Muscle of leg (tissue), 11 donors: ENCODE results near the gene SLC2A5. TPM values are rescaled to one million over a fixed set of nuclear protein-coding genes. Genes with fewer than 3 reads are reported as not detected.
A peak's percentile ranks its signal among the peaks of the same experiment; 100 is the strongest.

Experiments
- DNase-seq: peaks from one replicate; pipeline ENCODE4 v3.0.0; 2013
- H3K27ac ChIP-seq: one replicate; pipeline ENCODE4 v1.5.1; 2013; ENCODE audit warnings: mild to moderate bottlenecking, low read length, control low read depth
- H3K27me3 ChIP-seq: one replicate; pipeline ENCODE4 v1.6.1; 2013; ENCODE audit warnings: low read length; ENCODE audit not compliant: control insufficient read depth, insufficient read depth
- H3K36me3 ChIP-seq: one replicate; pipeline ENCODE4 v1.6.1; 2013; ENCODE audit warnings: low read length; ENCODE audit not compliant: control insufficient read depth, insufficient read depth
- H3K4me1 ChIP-seq: one replicate; pipeline ENCODE4 v1.6.1; 2013; ENCODE audit warnings: low read length; ENCODE audit not compliant: control insufficient read depth, insufficient read depth
- H3K4me3 ChIP-seq: one replicate; pipeline ENCODE4 v1.5.1; 2013; ENCODE audit warnings: low read length, control low read depth
- H3K9me3 ChIP-seq: replicated peaks from 2 replicates; pipeline ENCODE4 v1.6.1; 2013; ENCODE audit warnings: low read depth, low read length; ENCODE audit not compliant: control insufficient read depth
- WGBS: methylation state at CpG from one replicate; pipeline ENCODE4 v1.1.5; 2013; ENCODE audit warnings: missing lambda C conversion rate; ENCODE audit not compliant: insufficient coverage; 5-methylcytosine and 5-hydroxymethylcytosine counted together
- polyA plus RNA-seq, 8 donors: library from polyadenylated mRNA; unstranded; fragments of 120-200 nt; gene quantifications; one replicate each; pipeline versions ENCODE4 v1.2.1 to v1.2.3, GENCODE V29; 2013; ENCODE audit warnings: inconsistent platforms in 1 of 8, low replicate concordance in 1 of 8; ENCODE audit not compliant: insufficient read length in 8 of 8, insufficient read depth in 1 of 8
- total RNA-seq: library from RNA; stranded (reverse); fragments of 120-200 nt; gene quantifications from one replicate; pipeline ENCODE4 v1.2.4, GENCODE V29; 2013

The SLC2A5 gene
- total and polyA plus RNA-seq, 9 donors = 3.4 to 16.9 (median 7.9) TPM

DNA sequence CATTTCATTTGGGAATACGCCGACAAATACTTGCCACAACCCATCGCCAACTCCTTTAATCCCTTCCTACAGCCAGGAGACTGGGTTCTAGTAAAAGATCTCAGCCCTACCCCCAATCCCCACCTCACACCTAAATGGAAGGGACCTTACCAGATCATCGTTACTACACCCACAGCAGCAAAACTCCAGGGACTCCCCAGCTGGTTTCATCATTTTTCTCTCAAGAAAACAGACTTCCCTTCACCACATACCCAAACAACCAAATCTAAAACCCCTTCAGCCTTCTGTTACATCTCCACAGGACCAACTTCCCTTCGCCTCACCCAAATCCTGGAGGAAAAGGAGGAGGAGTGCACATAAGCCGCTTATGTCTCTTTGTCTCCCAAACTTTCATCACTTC is 23.7 kb upstream of the SLC2A5 start:
- no peaks in the 10 kb centered on the region for H3K36me3 ChIP-seq
- H3K4me1 ChIP-seq = no peaks in the 10 kb centered on the region
- DNase-seq = no peak
- peaks cover 7% of the 10 kb centered on the region for H3K27me3 ChIP-seq
- no peak overlapping the region for H3K4me3 ChIP-seq
- H3K27ac ChIP-seq = no peak overlapping the region
- WGBS = 85% methylated on average over 5 of the region's 6 CpGs
- H3K9me3 ChIP-seq = peaks cover 7% of the 10 kb centered on the region

DNA sequence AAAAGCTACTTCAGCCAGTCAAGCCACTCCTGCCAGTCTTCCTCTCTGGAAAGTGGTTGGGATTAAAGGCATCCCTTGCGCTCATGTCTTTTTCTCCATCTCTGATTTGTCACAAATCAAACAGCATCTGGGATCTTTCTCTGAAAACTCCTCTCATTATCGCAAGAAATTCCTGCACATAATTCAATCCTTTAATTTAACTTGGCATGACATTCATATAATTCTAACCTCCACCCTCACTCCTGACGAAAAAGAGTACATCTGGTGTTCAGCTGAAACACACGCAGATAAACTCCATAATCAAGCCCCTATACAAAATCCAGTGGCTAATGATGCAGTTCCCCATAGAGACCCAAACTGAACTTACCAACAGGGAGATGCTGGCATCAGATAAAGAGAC is 19.4 kb upstream of the SLC2A5 start:
- no peak for DNase-seq
- Histone ChIP-seq H3K27me3 (peaks cover 8% of the 10 kb centered on the region), H3K4me1 (no peaks in the 10 kb centered on the region), H3K4me3 (no peak overlapping the region), H3K9me3 (no peaks in the 10 kb centered on the region), H3K27ac (no peak overlapping the region), H3K36me3 (no peaks in the 10 kb centered on the region)
- 65% methylated on average over 4 of the region's 4 CpGs for WGBS

GRCh38 chr1:9087411-9088125 is 18.1 kb upstream of the SLC2A5 start:
- DNase-seq = no peak
- WGBS = 82% methylated on average over 8 of the region's 12 CpGs
- no peak overlapping the region for H3K4me3 ChIP-seq
- peaks cover 8% of the 10 kb centered on the region for H3K27me3 ChIP-seq
- no peaks in the 10 kb centered on the region for H3K9me3 ChIP-seq
- no peaks in the 10 kb centered on the region for H3K36me3 ChIP-seq
- peaks cover 4% of the 10 kb centered on the region for H3K4me1 ChIP-seq
- H3K27ac ChIP-seq = no peak overlapping the region

DNA sequence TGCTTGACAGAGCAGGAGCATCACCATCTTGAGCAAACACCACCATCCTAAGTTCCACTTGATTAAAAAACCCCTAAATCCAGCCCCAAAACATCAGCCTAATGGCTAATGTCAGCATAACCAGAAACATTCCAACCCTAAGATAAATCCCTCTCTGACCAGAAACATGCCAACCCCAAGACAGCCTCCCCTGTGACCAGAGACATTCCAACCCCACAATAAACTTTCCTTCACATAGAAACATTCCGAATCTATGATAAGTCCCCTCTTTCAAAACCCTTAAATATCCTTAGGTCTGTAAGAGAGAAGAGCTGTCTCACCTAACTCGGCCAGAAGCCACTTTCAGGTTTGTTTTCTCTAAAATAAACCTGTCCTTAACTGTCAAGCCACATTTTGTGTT is 17.4 kb upstream of the SLC2A5 start:
- Histone ChIP-seq H3K36me3 (no peaks in the 10 kb centered on the region), H3K27me3 (peaks cover 8% of the 10 kb centered on the region), H3K27ac (no peak overlapping the region), H3K4me1 (peaks cover 6% of the 10 kb centered on the region), H3K9me3 (no peaks in the 10 kb centered on the region), H3K4me3 (no peak overlapping the region)
- no peak for DNase-seq
- 69% methylated on average over 2 of the region's 2 CpGs for WGBS

DNA sequence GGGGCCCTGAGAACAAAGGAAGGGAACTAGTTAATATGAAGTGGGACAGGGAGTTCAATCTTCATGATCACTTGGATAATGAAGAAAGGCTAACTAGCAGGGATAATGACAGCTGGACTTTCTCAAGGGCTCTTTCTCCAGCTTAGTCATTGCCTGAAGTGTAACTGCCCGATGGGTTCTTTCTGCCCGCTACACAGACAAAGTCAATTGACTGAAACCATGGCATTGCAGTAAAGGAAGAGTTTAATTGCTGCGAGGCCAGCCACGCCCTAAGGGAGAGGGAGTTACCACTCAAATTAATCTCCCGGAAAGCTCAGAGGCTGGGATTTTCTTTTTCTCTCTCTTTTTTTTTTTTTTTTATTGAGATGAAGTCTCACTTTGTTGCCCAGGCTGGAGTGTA is 16.6 kb upstream of the SLC2A5 start:
- Histone ChIP-seq H3K9me3 (no peaks in the 10 kb centered on the region), H3K27me3 (peaks cover 5% of the 10 kb centered on the region), H3K4me3 (no peak overlapping the region), H3K36me3 (no peaks in the 10 kb centered on the region), H3K4me1 (peaks cover 6% of the 10 kb centered on the region), H3K27ac (no peak overlapping the region)
- WGBS = no CpG with 5 or more reads among the region's 5 CpGs
- DNase-seq = no peak

GRCh38 chr1:9085306-9085940 is 16.0 kb upstream of the SLC2A5 start:
- H3K4me1 ChIP-seq = peaks cover 6% of the 10 kb centered on the region
- peaks cover 5% of the 10 kb centered on the region for H3K27me3 ChIP-seq
- 71% methylated on average over 6 of the region's 7 CpGs for WGBS
- no peak overlapping the region for H3K4me3 ChIP-seq
- H3K9me3 ChIP-seq = no peaks in the 10 kb centered on the region
- no peak overlapping the region for H3K27ac ChIP-seq
- H3K36me3 ChIP-seq = no peaks in the 10 kb centered on the region
- no peak for DNase-seq

DNA sequence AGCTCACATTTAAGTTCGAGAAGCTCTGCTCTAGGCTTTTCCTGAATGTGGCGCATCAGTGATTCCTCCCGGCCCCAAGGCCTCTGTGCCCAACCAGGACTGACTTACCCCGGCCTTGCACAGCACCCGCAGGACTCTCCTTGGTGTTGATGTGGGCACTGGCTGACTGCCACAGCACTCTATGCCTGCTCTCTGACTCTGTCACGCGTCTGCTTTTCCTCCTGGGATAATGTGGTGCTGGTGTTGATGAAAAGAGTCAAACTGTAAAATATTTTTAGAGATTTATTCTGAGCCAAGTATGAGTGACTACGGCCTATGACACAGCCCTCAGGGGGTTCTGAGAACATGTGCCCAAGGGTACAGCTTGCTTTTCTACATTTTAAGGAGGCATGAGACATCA is 15.5 kb upstream of the SLC2A5 start:
- Histone ChIP-seq H3K27me3 (peaks cover 5% of the 10 kb centered on the region), H3K4me1 (peaks cover 6% of the 10 kb centered on the region), H3K27ac (no peak overlapping the region), H3K9me3 (no peaks in the 10 kb centered on the region), H3K4me3 (no peak overlapping the region), H3K36me3 (no peaks in the 10 kb centered on the region)
- DNase-seq = no peak
- WGBS = 67% methylated on average over 7 of the region's 8 CpGs

DNA sequence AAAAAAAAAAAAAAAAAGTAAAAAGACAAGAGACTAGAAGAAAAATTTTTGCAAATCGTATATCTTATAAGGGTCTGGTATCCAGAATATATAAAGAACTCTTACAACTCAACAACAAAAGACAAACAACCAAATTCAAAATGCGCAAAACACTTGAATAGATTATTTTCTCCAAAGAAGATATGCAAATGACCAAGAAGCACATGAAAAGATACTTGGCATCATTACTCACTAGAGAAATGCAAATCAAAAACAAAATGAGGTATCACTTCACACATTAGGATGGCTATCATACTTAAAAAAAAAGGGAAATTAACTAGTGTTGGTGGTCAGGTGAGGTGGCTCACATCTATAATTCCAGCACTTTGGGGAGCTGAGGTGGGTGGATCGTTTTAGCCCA is 12.0 kb upstream of the SLC2A5 start:
- DNase-seq = no peak
- Histone ChIP-seq H3K4me3 (no peak overlapping the region), H3K36me3 (no peaks in the 10 kb centered on the region), H3K4me1 (peaks cover 6% of the 10 kb centered on the region), H3K27me3 (peaks cover 2% of the 10 kb centered on the region), H3K9me3 (no peaks in the 10 kb centered on the region), H3K27ac (no peak overlapping the region)
- WGBS = no CpG with 5 or more reads among the region's 3 CpGs

- WGBS = no CpG with 5 or more reads among the region's 6 CpGs
- Histone ChIP-seq H3K4me3 (no peak overlapping the region), H3K9me3 (no peaks in the 10 kb centered on the region), H3K27me3 (peaks cover 2% of the 10 kb centered on the region), H3K27ac (no peak overlapping the region), H3K36me3 (no peaks in the 10 kb centered on the region), H3K4me1 (peaks cover 6% of the 10 kb centered on the region)
- DNase-seq = no peak
These were observed 11.4 kb upstream of the SLC2A5 start for GRCh38 chr1:9080705-9081291.

- Histone ChIP-seq H3K27me3 (no peaks in the 10 kb centered on the region), H3K4me1 (peaks cover 6% of the 10 kb centered on the region), H3K9me3 (no peaks in the 10 kb centered on the region), H3K4me3 (no peak overlapping the region), H3K27ac (no peak overlapping the region), H3K36me3 (no peaks in the 10 kb centered on the region)
- WGBS = 93% methylated on average over 5 of the region's 12 CpGs
- peak; percentile 57 for DNase-seq
These were observed 10.7 kb upstream of the SLC2A5 start for GRCh38 chr1:9079988-9080704.
